NB4 (cell line): ENCODE measurements around the gene COA1.

Experiments
- MYC ChIP-seq: IDR thresholded peaks from 2 replicates; pipeline ENCODE4 v1.6.1; 2011; ENCODE audit warnings: low read depth, low read length
- POLR2A ChIP-seq: IDR thresholded peaks from 2 replicates; pipeline ENCODE4 v1.6.1; 2011; ENCODE audit warnings: mild to moderate bottlenecking; ENCODE audit not compliant: insufficient read length; ENCODE audit errors: extremely low read depth
- TF ChIP-seq, protein P1 (sequence below): IDR thresholded peaks from one replicate; pipeline ENCODE4 v1.5.1; 2012; ENCODE audit warnings: low read depth, low read length
- TF ChIP-seq, protein P2 (sequence below): IDR thresholded peaks from 2 replicates; pipeline ENCODE4 v1.6.1; 2011; ENCODE audit warnings: low read depth, low read length

DNA sequence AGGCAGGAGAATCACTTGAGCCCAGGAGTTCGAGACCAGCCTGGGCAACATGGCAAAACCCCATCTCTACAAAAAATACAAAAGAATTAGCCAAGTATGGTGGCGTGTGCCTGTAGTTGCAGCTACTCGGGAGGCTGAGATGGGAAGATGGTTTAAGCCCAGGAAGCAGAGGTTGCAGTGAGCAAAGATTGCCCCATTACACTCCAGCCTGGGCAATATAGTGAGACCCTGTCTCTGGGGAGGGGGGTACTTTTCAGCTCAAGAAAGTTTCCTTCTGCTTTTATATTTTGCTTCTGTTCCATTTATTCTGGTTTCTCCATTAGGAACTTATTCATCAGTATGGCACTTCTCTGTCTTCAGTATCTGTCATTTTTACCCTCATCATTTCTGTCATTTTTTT lies 48.6 kb downstream of the COA1 start:
- TF ChIP-seq, protein P1, sequence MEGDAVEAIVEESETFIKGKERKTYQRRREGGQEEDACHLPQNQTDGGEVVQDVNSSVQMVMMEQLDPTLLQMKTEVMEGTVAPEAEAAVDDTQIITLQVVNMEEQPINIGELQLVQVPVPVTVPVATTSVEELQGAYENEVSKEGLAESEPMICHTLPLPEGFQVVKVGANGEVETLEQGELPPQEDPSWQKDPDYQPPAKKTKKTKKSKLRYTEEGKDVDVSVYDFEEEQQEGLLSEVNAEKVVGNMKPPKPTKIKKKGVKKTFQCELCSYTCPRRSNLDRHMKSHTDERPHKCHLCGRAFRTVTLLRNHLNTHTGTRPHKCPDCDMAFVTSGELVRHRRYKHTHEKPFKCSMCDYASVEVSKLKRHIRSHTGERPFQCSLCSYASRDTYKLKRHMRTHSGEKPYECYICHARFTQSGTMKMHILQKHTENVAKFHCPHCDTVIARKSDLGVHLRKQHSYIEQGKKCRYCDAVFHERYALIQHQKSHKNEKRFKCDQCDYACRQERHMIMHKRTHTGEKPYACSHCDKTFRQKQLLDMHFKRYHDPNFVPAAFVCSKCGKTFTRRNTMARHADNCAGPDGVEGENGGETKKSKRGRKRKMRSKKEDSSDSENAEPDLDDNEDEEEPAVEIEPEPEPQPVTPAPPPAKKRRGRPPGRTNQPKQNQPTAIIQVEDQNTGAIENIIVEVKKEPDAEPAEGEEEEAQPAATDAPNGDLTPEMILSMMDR: no peak
- TF ChIP-seq POLR2A (no peak), MYC (no peak)
- TF ChIP-seq, protein P2, sequence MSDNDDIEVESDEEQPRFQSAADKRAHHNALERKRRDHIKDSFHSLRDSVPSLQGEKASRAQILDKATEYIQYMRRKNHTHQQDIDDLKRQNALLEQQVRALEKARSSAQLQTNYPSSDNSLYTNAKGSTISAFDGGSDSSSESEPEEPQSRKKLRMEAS: no peak
